Measurements from ENCODE around the gene C10orf67. TPM values are rescaled to one million over a fixed set of nuclear protein-coding genes. Genes with fewer than 3 reads are reported as not detected.
"Not testable (repeated sequence)": the region's sequence is repeated elsewhere in the genome, so short reads cannot be mapped to it uniquely, and the experiment has no call there.

C10orf67 gene
- total RNA-seq, 1 donor from 2014 or later = not detected

- intact Hi-C loops (cut with micrococcal nuclease) = loop anchor here (1.0 kb wide), 2 partner anchors 22 to 76 kb away; partner anchors contain the start of gene OTUD1
These were observed 18.5 kb upstream of the C10orf67 start for GRCh38 chr10:23362879-23363792.

- intact Hi-C loops (cut with micrococcal nuclease) = no loop called here
These were observed 17.7 kb upstream of the C10orf67 start for GRCh38 chr10:23362069-23362830.

GRCh38 chr10:23361665-23362064 lies 17.1 kb upstream of the C10orf67 start:
- intact Hi-C loops (cut with micrococcal nuclease) = no loop called here

DNA sequence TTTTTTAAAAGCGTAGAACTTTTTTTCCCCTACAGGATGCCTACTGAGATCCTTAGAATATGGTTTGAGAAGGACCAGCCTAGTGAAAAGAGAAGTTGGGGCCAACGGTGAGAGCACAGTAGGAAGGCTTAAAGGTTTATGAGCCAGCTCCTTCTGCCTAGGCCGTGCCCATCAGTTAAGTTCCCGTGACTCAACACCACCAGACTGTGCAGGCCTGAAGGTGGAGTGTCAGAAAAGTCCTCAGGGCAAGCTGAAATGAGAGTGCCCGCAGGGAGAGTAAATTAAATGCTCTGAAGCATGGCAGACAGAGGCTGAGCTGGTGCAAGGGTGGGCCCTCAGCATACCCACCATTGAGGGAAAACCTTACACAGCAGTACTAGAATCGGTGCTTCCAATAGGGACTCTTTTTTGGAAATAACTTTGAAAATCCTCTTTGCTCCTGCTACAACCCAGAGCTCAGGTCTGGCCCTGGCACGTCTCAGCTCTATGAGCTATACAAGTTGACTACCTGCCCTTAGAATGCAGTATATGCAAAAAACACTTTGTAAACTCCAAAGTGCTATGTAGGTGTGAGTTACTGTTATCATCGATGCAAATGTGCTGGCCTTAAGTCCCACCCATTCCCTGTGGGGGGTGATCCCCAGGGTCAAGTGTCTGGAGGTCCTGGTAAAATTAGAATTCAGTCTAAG lies 15.2 kb upstream of the C10orf67 start:
- intact Hi-C loops (cut with micrococcal nuclease) = no loop called here

GRCh38 chr10:23358357-23358756 lies 13.8 kb upstream of the C10orf67 start:
- intact Hi-C loops (cut with micrococcal nuclease) = no loop called here

- intact Hi-C loops (cut with micrococcal nuclease) = no loop called here
These were observed 10.2 kb upstream of the C10orf67 start for GRCh38 chr10:23354630-23355279.

- intact Hi-C loops (cut with micrococcal nuclease) = no loop called here
These were observed 7.4 kb upstream of the C10orf67 start for GRCh38 chr10:23351926-23352519.

- intact Hi-C loops (cut with micrococcal nuclease) = not testable (repeated sequence)
These were observed 6.1 kb upstream of the C10orf67 start for GRCh38 chr10:23350706-23351105.

GRCh38 chr10:23345861-23346260 lies 1.3 kb upstream of the C10orf67 start:
- intact Hi-C loops (cut with micrococcal nuclease) = no loop called here

GRCh38 chr10:23343591-23344240 lies 881 bp downstream of the C10orf67 start:
- intact Hi-C loops (cut with micrococcal nuclease) = loop anchor here (5.0 kb wide), 1 partner anchor 94 kb away; the partner anchor contains the start of gene OTUD1

DNA sequence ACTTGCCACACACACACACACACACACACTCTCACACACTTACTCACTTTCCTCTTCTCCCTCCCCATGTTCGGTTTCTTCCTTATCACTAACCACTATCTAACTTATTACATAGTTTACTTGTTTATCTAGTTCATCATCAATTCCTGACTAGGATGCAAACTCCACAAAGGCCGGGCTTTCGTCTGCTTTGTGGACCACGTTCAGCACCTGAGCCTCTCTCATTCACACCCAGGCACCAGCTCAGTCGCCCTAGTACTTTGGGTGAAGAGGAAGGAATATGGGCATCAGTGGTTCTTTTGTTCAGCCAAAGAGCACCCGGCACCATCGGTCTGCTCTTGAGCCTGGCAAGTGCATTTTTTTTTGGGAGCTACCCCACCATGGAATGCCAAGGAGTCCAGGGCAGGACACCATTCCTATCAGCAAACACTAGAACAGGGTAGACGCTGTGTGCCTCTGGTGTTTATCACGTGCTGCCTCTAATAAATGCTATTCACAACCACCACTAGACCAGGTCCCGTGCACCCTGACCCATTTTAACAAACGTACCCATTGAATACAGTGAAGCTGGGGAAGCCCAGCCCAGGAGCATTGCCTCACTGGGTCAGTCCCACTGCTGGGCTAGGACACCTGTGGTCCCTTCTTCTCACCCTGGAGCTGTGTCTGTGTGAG lies 2.2 kb downstream of the C10orf67 start:
- intact Hi-C loops (cut with micrococcal nuclease) = loop anchor here (5.0 kb wide), 1 partner anchor 95 kb away; the partner anchor contains the start of gene OTUD1

- intact Hi-C loops (cut with micrococcal nuclease) = loop anchor here (1.0 to 5.0 kb wide), 2 partner anchors 22 to 96 kb away; partner anchors contain the start of gene OTUD1
These were observed 3.6 kb downstream of the C10orf67 start for GRCh38 chr10:23341004-23341403.

GRCh38 chr10:23340354-23340753 lies 4.2 kb downstream of the C10orf67 start:
- intact Hi-C loops (cut with micrococcal nuclease) = loop anchor here (5.0 kb wide), 1 partner anchor 97 kb away; the partner anchor contains the start of gene OTUD1

- intact Hi-C loops (cut with micrococcal nuclease) = no loop called here
These were observed 5.7 kb downstream of the C10orf67 start for GRCh38 chr10:23338886-23339285.

- intact Hi-C loops (cut with micrococcal nuclease) = no loop called here
These were observed 6.3 kb downstream of the C10orf67 start for GRCh38 chr10:23338155-23338828.

DNA sequence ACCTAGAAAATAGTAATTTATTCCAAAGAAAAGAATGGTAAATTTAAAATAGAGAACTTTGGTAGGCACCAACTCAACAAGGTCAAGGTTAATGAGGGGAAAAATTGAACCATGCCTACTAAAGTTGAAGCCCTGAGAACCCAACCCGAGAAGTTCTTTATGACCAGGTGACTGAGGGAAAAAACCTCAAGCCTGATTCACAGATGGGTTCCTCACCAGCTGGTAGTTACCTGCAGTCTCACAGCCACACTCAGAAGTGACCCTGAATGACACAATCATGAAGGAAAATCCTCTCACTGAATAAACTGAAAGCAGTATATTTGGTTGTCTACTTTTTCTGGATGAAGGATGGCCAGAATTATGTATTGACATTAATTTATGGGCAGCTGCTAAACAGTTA lies 7.0 kb downstream of the C10orf67 start:
- intact Hi-C loops (cut with micrococcal nuclease) = no loop called here

- intact Hi-C loops (cut with micrococcal nuclease) = no loop called here
These were observed 12.9 kb downstream of the C10orf67 start for GRCh38 chr10:23331567-23332301.

DNA sequence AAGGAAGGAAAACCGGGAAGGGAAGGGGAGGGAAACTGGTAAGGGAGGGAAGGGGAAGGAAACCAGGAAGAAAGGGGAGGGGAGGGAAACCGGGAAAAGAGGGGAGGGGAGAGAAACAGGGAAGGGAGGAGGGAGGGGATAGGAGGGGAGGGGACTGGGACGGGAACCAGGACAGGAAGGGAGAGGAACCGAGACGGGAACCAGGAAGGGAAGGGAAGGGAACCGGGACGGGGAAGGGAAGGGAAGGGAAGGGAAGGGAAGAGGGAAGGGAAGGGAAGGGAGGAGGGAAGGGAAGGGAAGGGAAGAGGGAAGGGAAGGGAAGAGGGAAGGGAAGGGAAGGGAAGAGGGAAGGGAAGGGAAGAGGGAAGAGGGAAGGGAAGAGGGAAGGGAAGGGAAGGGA lies 13.6 kb downstream of the C10orf67 start:
- intact Hi-C loops (cut with micrococcal nuclease) = no loop called here
